HepG2 (cell line): Measurements from ENCODE around the gene C6orf62. TPM values are rescaled to one million over a fixed set of nuclear protein-coding genes. Genes with fewer than 3 reads are reported as not detected.
A peak's percentile ranks its signal among the peaks of the same experiment; 100 is the strongest.

Experiments
- ATAC-seq: fragments of 200-7000 bp; cut with Tn5 transposase; 3 replicates; pipeline ENCODE4 v1.9.1; 2020; ENCODE audit warnings: mild to moderate bottlenecking, moderate library complexity
- BruUV-seq: library from RNA; stranded (reverse); fragments of 400-500 nt; replicated peaks from 2 replicates; lab custom pipeline; 2021; lab: Mats Ljungman, UMichigan
- CTCF ChIA-PET: fragments of 300-600 bp; formaldehyde crosslinking; extraction: SDS; loops from one replicate; lab custom pipeline; 2021; ENCODE audit warnings: low total read pairs, inconsistent platforms, low intra/inter-chr PET ratio; lab: Yijun Ruan, JAX
- POLR2A ChIA-PET: fragments of 350-600 bp; sonication (Branson Sonifier 250); formaldehyde crosslinking; loops from one replicate; lab custom pipeline; 2020; ENCODE audit warnings: antibody characterized with exemption, inconsistent platforms; lab: Yijun Ruan, JAX
- DNase-seq: peaks from one replicate; pipeline ENCODE4 v3.0.0-alpha.2; 2015; ENCODE audit warnings: low spot score
- FAIRE-seq: peaks from 3 replicates; lab custom pipeline; 2011; peaks lifted over from hg19 to GRCh38; lab: Jason Lieb, UNC
- H2AFZ ChIP-seq: one replicate; pipeline ENCODE4 v1.6.1; 2011; ENCODE audit warnings: low read length, inconsistent platforms
- H3K27ac ChIP-seq: fragments of 300-600 bp; 3 replicates; pipeline ENCODE4 v1.8.0; 2011; ENCODE audit warnings: mixed run types, mild to moderate bottlenecking, mixed read lengths, low read length, inconsistent platforms; ENCODE audit not compliant: insufficient read depth; ENCODE audit errors: extremely low read length
- H3K27me3 ChIP-seq, 2 experiments: fragments of 200-600 bp in 1 of 2; 2 replicates in 1 of 2; 3 replicates in 1 of 2; pipeline versions ENCODE4 v1.6.0 to v1.8.0; 2011; ENCODE audit warnings: low read length in 2 of 2, mild to moderate bottlenecking in 2 of 2, moderate library complexity in 2 of 2, inconsistent platforms in 1 of 2; ENCODE audit not compliant: insufficient read depth in 2 of 2, control insufficient read depth in 1 of 2
- H3K36me3 ChIP-seq, 2 experiments: fragments of 200-600 bp in 1 of 2; replicated peaks in 1 of 2; 2 replicates in 1 of 2; 3 replicates in 1 of 2; pipeline versions ENCODE4 v1.5.1 to v1.8.0; 2011; ENCODE audit warnings: low read length in 2 of 2, inconsistent platforms in 1 of 2; ENCODE audit not compliant: insufficient read depth in 2 of 2, control insufficient read depth in 1 of 2
- H3K4me1 ChIP-seq: 2 replicates; pipeline ENCODE4 v1.5.1; 2012; ENCODE audit warnings: low read length, inconsistent platforms; ENCODE audit not compliant: insufficient read depth
- H3K4me2 ChIP-seq: 2 replicates; pipeline ENCODE4 v1.6.0; 2011; ENCODE audit warnings: low read depth, low read length, inconsistent platforms
- H3K4me3 ChIP-seq, 3 experiments: fragments of 200-600 bp in 1 of 3; sonication (generic), shearing (Covaris generic) in 1 of 3; replicated peaks in 1 of 3; 2 replicates each; pipeline ENCODE4 v1.5.1; 2011 to 2016; ENCODE audit warnings: low read length in 3 of 3, inconsistent platforms in 2 of 3, low read depth in 2 of 3, mild to moderate bottlenecking in 2 of 3, control low read depth in 1 of 3, mixed read lengths in 1 of 3; ENCODE audit not compliant: insufficient read depth in 1 of 3
- H3K79me2 ChIP-seq: one replicate; pipeline ENCODE4 v1.6.1; 2011; ENCODE audit warnings: low read length, inconsistent platforms; ENCODE audit not compliant: insufficient read depth
- H3K9ac ChIP-seq: 2 replicates; pipeline ENCODE4 v1.6.0; 2011; ENCODE audit warnings: mild to moderate bottlenecking, low read depth, low read length, inconsistent platforms; ENCODE audit not compliant: insufficient read depth
- H3K9me3 ChIP-seq: 2 replicates; pipeline ENCODE4 v1.5.1; 2012; ENCODE audit warnings: mild to moderate bottlenecking, low read length
- H4K20me1 ChIP-seq: 2 replicates; pipeline ENCODE4 v1.6.0; 2011; ENCODE audit warnings: inconsistent platforms, mild to moderate bottlenecking, low read length, moderate library complexity; ENCODE audit not compliant: insufficient read depth
- DMAP1 ChIP-seq: IDR thresholded peaks from 2 replicates; pipeline ENCODE4 v1.6.1; 2016
- GZF1 ChIP-seq: sonication (generic); formaldehyde crosslinking; IDR thresholded peaks from 2 replicates; pipeline ENCODE4 v1.5.1; 2020; ENCODE audit warnings: mild to moderate bottlenecking, missing genetic modification reagents
- RBM39 ChIP-seq: fragments of 200-400 bp; formaldehyde crosslinking; IDR thresholded peaks from one replicate; pipeline ENCODE4 v1.6.1; 2018; ENCODE audit warnings: antibody characterized with exemption, mild to moderate bottlenecking, low read depth, low read length; ENCODE audit not compliant: poor library complexity, severe bottlenecking
- REXO4 ChIP-seq: sonication (generic); formaldehyde crosslinking; IDR thresholded peaks from 2 replicates; pipeline ENCODE4 v1.8.0; 2022; ENCODE audit warnings: missing genetic modification reagents, mild to moderate bottlenecking, borderline replicate concordance
- SYNCRIP ChIP-seq: fragments of 200-400 bp; formaldehyde crosslinking; IDR thresholded peaks from 2 replicates; pipeline ENCODE4 v1.6.1; 2018; ENCODE audit warnings: mild to moderate bottlenecking, low read depth, low read length; ENCODE audit not compliant: insufficient read depth
- ZFP82 ChIP-seq: sonication (generic); formaldehyde crosslinking; IDR thresholded peaks from 2 replicates; pipeline ENCODE4 v1.5.1; 2020; ENCODE audit warnings: mild to moderate bottlenecking, missing genetic modification reagents, borderline replicate concordance
- ZNF101 ChIP-seq: sonication (generic); formaldehyde crosslinking; IDR thresholded peaks from 2 replicates; pipeline ENCODE4 v1.4.0; 2020; ENCODE audit warnings: mild to moderate bottlenecking, low read depth, missing genetic modification reagents, borderline replicate concordance
- ZNF546 ChIP-seq: sonication (generic); formaldehyde crosslinking; conservative IDR thresholded peaks from 2 replicates; pipeline ENCODE4 v1.8.1; 2023; ENCODE audit warnings: mild to moderate bottlenecking, missing genetic modification reagents
- ZNF550 ChIP-seq: sonication (generic); formaldehyde crosslinking; IDR thresholded peaks from 2 replicates; pipeline ENCODE4 v1.4.0; 2020; ENCODE audit warnings: mild to moderate bottlenecking, missing genetic modification reagents, borderline replicate concordance
- WGBS: methylation state at CpG from one replicate; pipeline ENCODE4 v1.1.6; 2017; ENCODE audit warnings: low lambda C conversion rate; 5-methylcytosine and 5-hydroxymethylcytosine counted together
- in situ Hi-C: cut with HindIII; loops from 2 replicates; pipeline ENCODE4 v1.10.0; 2017; ENCODE audit warnings: low pct_unique_long_range_greater_than_20kb; ENCODE audit not compliant: extremely low pct_ligation_motif_present
- intact Hi-C: fragments of 100-400 bp; cut with micrococcal nuclease; formaldehyde crosslinking; loops from one replicate; pipeline ENCODE4 v1.10.0; 2022; ENCODE audit not compliant: unreplicated experiment
- polyA plus RNA-seq, 8 experiments: library from polyadenylated mRNA; depleted of rRNA in 3 of 8; stranded (reverse) in 7 of 8; unstranded in 1 of 8; fragments of >200 nt; fragmentation: Illumina TruSeq in 4 of 8; extraction: Trizol in 4 of 8; gene quantifications; 2 replicates each; pipeline versions ENCODE4 v1.2.1 to v1.2.3, GENCODE V29; 2011 to 2016; ENCODE audit warnings: low read depth in 4 of 8, missing spikeins in 1 of 8, mixed read lengths in 1 of 8; ENCODE audit not compliant: insufficient read depth in 1 of 8
- total RNA-seq, 5 experiments: library from RNA; depleted of rRNA; stranded (reverse); fragments of >200 nt; fragmentation: Illumina TruSeq; extraction: Trizol; gene quantifications; 2 replicates each; pipeline ENCODE4 v1.2.3, GENCODE V29; 2016; ENCODE audit warnings: low read depth in 1 of 5
- TF ChIP-seq, protein P1 (sequence below): sonication (generic); formaldehyde crosslinking; IDR thresholded peaks from 2 replicates; pipeline ENCODE4 v1.8.0; 2022; ENCODE audit warnings: mild to moderate bottlenecking, missing genetic modification reagents
- TF ChIP-seq, protein P2 (sequence below): sonication (generic); formaldehyde crosslinking; IDR thresholded peaks from 2 replicates; pipeline ENCODE4 v1.5.1; 2020; ENCODE audit warnings: mild to moderate bottlenecking, missing genetic modification reagents, moderate library complexity
- TF ChIP-seq, protein P3 (sequence below): sonication (generic); formaldehyde crosslinking; IDR thresholded peaks from 2 replicates; pipeline ENCODE4 v1.8.1; 2023; ENCODE audit warnings: missing genetic modification reagents, mild to moderate bottlenecking, borderline replicate concordance
- TF ChIP-seq, protein P4 (sequence below): IDR thresholded peaks from 2 replicates; pipeline ENCODE4 v1.6.1; 2016; ENCODE audit warnings: mild to moderate bottlenecking, missing biosample characterization, missing genetic modification reagents
- TF ChIP-seq, protein P5 (sequence below): sonication (generic); formaldehyde crosslinking; IDR thresholded peaks from 2 replicates; pipeline ENCODE4 v1.8.1; 2023; ENCODE audit warnings: mild to moderate bottlenecking, inconsistent platforms, moderate library complexity, missing genetic modification reagents, borderline replicate concordance

Gene C6orf62
- total and polyA plus RNA-seq, 2 of the 13 experiments (the other 11 are each of a cell fraction or from before 2014, with no cell fraction given) = 54.8 to 90.4 TPM

DNA sequence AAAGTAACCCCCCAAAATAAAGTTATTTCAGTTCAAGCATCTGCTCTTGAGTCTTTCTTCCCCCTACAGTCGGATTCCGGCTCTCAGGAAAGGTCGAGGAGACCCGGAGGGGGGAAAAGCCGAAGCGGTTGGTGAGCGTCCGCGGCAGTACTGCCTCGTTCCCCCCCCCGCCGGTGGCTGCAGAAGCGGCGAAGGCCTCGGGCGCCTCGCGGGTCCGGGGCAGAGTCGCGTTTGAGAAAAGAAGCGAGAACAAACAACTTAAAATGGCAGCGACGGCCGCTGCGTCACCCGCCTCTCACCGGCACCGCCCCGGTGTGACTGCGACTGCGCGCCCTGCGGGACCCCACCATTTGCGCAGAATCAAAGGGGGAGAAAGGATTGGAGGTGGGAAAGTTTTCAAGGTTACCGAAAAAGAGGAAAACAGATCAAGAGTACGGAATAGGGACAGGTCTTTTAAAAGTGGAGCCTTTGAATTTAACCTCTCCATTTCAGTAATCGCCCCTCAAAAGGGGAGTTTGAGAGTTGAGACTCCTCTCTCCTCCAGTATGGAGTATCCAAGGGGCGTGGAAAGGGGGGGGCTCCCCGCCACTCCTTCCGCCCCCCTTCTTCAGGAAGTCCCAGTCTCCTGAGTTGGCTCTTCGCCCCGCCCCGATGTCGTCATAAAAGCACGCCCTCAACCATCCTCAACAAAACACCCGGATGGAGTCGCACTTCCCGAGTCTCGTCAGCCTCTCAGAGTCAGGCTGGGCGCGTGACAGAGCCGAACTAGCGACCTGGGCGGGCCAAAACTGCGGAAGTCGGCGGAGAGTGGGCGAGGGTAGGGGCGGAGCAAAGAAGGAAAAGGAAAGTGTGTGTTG is 1.9 kb upstream of the C6orf62 start:
- H3K27me3 ChIP-seq = no peaks in the 10 kb centered on the region; a peak in 1 of 5 replicates
- peaks cover 47% of the 10 kb centered on the region for H3K79me2 ChIP-seq
- ATAC-seq (peak; percentile 96), DNase-seq (peak; percentile 100), FAIRE-seq (peak; percentile 89)
- H3K4me3 ChIP-seq = peak overlapping the region; percentile 90 to 99 (median 97)
- no peaks in the 10 kb centered on the region for H3K9me3 ChIP-seq
- under 1% methylated on average over 54 of the region's 60 CpGs for WGBS
- BruUV-seq = no TSS peak
- intact Hi-C loops (loop anchor here (1.0 to 2.0 kb wide), 2 partner anchors 54 kb away; partner anchors contain the start of genes ACOT13 and TDP2), in situ Hi-C loops (no loop called here)
- H3K27ac ChIP-seq = peak overlapping the region; percentile 94
- peaks cover 37% of the 10 kb centered on the region for H4K20me1 ChIP-seq
- H2AFZ ChIP-seq = peak overlapping the region; percentile 97
- H3K36me3 ChIP-seq = peaks cover 1 to 8% of the 10 kb centered on the region in 2 experiments; a peak in 3 of 5 replicates
- H3K4me1 ChIP-seq = peaks cover 34% of the 10 kb centered on the region
- H3K9ac ChIP-seq = peak overlapping the region; percentile 99
- ChIA-PET CTCF (no interaction called here), POLR2A (interaction anchor here (0.6 to 2.1 kb wide), 23 partner anchors 8 to 1325 kb away, joined by 3 to 22 read pairs (median 5); partner anchors contain the start of genes ACOT13, ALDH5A1, GMNN and TDP2)
- peak overlapping the region; percentile 96 for H3K4me2 ChIP-seq
- no peak for TF ChIP-seq GZF1 (CRISPR knock-in tag)
- TF ChIP-seq RBM39 = peak; percentile 99
- no peak for TF ChIP-seq DMAP1 (CRISPR knock-in tag)
- TF ChIP-seq, protein P1, sequence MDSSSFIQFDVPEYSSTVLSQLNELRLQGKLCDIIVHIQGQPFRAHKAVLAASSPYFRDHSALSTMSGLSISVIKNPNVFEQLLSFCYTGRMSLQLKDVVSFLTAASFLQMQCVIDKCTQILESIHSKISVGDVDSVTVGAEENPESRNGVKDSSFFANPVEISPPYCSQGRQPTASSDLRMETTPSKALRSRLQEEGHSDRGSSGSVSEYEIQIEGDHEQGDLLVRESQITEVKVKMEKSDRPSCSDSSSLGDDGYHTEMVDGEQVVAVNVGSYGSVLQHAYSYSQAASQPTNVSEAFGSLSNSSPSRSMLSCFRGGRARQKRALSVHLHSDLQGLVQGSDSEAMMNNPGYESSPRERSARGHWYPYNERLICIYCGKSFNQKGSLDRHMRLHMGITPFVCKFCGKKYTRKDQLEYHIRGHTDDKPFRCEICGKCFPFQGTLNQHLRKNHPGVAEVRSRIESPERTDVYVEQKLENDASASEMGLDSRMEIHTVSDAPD (CRISPR knock-in tag) = no peak
- TF ChIP-seq, protein P2, sequence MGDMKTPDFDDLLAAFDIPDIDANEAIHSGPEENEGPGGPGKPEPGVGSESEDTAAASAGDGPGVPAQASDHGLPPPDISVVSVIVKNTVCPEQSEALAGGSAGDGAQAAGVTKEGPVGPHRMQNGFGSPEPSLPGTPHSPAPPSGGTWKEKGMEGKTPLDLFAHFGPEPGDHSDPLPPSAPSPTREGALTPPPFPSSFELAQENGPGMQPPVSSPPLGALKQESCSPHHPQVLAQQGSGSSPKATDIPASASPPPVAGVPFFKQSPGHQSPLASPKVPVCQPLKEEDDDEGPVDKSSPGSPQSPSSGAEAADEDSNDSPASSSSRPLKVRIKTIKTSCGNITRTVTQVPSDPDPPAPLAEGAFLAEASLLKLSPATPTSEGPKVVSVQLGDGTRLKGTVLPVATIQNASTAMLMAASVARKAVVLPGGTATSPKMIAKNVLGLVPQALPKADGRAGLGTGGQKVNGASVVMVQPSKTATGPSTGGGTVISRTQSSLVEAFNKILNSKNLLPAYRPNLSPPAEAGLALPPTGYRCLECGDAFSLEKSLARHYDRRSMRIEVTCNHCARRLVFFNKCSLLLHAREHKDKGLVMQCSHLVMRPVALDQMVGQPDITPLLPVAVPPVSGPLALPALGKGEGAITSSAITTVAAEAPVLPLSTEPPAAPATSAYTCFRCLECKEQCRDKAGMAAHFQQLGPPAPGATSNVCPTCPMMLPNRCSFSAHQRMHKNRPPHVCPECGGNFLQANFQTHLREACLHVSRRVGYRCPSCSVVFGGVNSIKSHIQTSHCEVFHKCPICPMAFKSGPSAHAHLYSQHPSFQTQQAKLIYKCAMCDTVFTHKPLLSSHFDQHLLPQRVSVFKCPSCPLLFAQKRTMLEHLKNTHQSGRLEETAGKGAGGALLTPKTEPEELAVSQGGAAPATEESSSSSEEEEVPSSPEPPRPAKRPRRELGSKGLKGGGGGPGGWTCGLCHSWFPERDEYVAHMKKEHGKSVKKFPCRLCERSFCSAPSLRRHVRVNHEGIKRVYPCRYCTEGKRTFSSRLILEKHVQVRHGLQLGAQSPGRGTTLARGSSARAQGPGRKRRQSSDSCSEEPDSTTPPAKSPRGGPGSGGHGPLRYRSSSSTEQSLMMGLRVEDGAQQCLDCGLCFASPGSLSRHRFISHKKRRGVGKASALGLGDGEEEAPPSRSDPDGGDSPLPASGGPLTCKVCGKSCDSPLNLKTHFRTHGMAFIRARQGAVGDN (CRISPR knock-in tag) = no peak; the same call in 1 of the 2 replicates
- TF ChIP-seq ZFP82 (CRISPR knock-in tag) = peak; percentile 56
- TF ChIP-seq, protein P3, sequence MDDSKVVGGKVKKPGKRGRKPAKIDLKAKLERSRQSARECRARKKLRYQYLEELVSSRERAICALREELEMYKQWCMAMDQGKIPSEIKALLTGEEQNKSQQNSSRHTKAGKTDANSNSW (CRISPR knock-in tag) = peak; percentile 77; the same call in 1 of the 2 replicates
- TF ChIP-seq, protein P4, sequence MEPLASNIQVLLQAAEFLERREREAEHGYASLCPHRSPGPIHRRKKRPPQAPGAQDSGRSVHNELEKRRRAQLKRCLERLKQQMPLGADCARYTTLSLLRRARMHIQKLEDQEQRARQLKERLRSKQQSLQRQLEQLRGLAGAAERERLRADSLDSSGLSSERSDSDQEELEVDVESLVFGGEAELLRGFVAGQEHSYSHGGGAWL (CRISPR knock-in tag) = peak; percentile 81
- TF ChIP-seq ZNF101 (CRISPR knock-in tag) = no peak
- TF ChIP-seq ZNF550 (CRISPR knock-in tag) = 0 out of 2 replicates have a peak, but pooled peaks have one; percentile 71
- TF ChIP-seq, protein P5, sequence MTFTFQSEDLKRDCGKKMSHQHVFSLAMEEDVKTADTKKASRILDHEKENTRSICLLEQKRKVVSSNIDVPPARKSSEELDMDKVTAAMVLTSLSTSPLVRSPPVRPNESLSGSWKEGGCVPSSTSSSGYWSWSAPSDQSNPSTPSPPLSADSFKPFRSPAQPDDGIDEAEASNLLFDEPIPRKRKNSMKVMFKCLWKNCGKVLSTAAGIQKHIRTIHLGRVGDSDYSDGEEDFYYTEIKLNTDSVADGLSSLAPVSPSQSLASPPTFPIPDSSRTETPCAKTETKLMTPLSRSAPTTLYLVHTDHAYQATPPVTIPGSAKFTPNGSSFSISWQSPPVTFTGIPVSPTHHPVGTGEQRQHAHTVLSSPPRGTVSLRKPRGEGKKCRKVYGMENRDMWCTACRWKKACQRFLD (CRISPR knock-in tag) = peak; percentile 89; the same call in 1 of the 2 replicates
- TF ChIP-seq REXO4 (CRISPR knock-in tag) = no peak
- no peak for TF ChIP-seq SYNCRIP
- TF ChIP-seq ZNF546 (CRISPR knock-in tag) = no peak; the same call in 1 of the 2 replicates
